HL-60 (cell line): ENCODE results near the gene CENPX.

ENCODE experiments used
- DNase-seq, 2 experiments: peaks; one replicate each; pipeline ENCODE4 v3.0.0-alpha.2; 2010 to 2020; ENCODE audit warnings: low read depth in 1 of 2, low spot score in 1 of 2
- H3K27ac ChIP-seq: fragments of 250-450 bp; sonication (Bioruptor Pico); replicated peaks from 2 replicates; pipeline ENCODE4 v1.5.1; 2020; ENCODE audit warnings: mild to moderate bottlenecking, moderate library complexity
- H3K27me3 ChIP-seq: fragments of 250-450 bp; sonication (Bioruptor Pico); 2 replicates; pipeline ENCODE4 v1.5.1; 2021; ENCODE audit warnings: mild to moderate bottlenecking, moderate library complexity; ENCODE audit not compliant: insufficient read depth, poor library complexity, severe bottlenecking
- H3K4me3 ChIP-seq: replicated peaks from 2 replicates; pipeline ENCODE4 v1.5.1; 2011; ENCODE audit warnings: mild to moderate bottlenecking, control low read depth, low read length; ENCODE audit not compliant: insufficient read depth
- GABPA ChIP-seq: IDR thresholded peaks from 2 replicates; pipeline ENCODE4 v1.6.1; 2012; ENCODE audit warnings: low read depth
- POLR2AphosphoS5 ChIP-seq: IDR thresholded peaks from 2 replicates; pipeline ENCODE4 v1.6.1; 2012; ENCODE audit warnings: low read depth
- SPI1 ChIP-seq: IDR thresholded peaks from 2 replicates; pipeline ENCODE4 v1.6.1; 2012; ENCODE audit warnings: low read depth, mild to moderate bottlenecking, borderline replicate concordance
- TF ChIP-seq, protein P1 (sequence below): IDR thresholded peaks from 2 replicates; pipeline ENCODE4 v1.6.1; 2012; ENCODE audit warnings: low read depth; ENCODE audit not compliant: insufficient replicate concordance
- TF ChIP-seq, protein P2 (sequence below): IDR thresholded peaks from one replicate; pipeline ENCODE4 v1.5.1; 2011; ENCODE audit warnings: low read length, control low read depth, inconsistent platforms; ENCODE audit not compliant: insufficient read depth

Gene CENPX

DNA sequence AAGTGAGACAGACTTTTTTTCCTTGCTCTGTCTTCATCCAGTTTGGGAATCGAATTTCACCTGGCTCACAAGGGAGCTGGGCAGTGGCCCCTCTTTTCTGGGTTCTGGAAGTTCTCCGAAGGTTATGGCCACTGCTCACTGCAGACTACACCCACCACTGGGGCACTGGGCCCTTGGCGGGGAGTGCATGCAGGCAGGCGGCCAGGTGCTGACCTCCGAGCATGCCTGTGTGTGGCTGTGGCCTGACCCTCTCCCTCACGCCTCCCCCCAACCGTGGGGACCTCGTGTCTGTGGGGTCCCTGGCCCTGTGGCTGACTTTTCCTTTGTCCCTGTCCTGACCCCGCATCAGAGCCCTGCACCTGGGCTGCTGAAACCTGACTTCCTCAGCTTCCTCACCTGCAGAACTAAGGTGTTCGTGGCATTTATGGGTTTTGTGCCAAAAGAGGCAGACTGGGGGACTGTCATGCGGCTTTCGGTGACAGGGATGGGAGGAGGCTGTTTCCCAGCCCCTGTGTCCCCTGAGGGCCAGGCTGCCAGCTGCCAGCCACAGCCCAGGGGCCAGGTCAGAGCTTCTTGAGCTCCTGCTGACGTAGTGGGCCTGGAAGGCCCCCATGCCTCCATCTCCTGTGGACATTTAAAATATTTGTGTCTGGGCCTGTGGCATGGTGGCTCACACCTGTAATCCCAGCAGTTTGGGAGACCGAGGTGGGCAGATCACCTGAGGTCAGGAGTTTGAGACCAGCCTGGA lies 23.8 kb downstream of the CENPX start:
- DNase-seq = no peak
- no peak for TF ChIP-seq GABPA
- Histone ChIP-seq H3K27ac (no peak overlapping the region), H3K27me3 (no peaks in the 10 kb centered on the region), H3K4me3 (no peak overlapping the region)

DNA sequence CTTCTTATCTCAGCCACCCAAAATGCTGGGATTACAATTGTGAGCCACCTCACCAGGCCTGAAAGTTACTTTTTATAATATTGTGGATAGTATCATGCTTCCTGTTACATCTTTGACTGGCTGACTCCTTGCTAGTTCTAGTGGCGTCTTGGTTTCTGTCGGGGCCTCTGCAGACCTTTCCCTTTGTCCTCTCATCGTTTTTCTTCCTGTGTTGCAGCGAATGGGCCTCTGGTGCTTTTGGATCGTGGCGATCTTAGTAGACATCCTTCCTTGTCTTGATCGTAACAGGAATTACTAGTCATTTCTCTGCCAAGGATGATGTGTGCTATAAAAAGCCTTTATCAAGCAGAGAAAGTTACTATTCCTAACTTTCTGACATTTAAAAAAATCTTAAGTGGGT lies 24.5 kb downstream of the CENPX start:
- no peak for TF ChIP-seq POLR2AphosphoS5
- TF ChIP-seq, protein P1, sequence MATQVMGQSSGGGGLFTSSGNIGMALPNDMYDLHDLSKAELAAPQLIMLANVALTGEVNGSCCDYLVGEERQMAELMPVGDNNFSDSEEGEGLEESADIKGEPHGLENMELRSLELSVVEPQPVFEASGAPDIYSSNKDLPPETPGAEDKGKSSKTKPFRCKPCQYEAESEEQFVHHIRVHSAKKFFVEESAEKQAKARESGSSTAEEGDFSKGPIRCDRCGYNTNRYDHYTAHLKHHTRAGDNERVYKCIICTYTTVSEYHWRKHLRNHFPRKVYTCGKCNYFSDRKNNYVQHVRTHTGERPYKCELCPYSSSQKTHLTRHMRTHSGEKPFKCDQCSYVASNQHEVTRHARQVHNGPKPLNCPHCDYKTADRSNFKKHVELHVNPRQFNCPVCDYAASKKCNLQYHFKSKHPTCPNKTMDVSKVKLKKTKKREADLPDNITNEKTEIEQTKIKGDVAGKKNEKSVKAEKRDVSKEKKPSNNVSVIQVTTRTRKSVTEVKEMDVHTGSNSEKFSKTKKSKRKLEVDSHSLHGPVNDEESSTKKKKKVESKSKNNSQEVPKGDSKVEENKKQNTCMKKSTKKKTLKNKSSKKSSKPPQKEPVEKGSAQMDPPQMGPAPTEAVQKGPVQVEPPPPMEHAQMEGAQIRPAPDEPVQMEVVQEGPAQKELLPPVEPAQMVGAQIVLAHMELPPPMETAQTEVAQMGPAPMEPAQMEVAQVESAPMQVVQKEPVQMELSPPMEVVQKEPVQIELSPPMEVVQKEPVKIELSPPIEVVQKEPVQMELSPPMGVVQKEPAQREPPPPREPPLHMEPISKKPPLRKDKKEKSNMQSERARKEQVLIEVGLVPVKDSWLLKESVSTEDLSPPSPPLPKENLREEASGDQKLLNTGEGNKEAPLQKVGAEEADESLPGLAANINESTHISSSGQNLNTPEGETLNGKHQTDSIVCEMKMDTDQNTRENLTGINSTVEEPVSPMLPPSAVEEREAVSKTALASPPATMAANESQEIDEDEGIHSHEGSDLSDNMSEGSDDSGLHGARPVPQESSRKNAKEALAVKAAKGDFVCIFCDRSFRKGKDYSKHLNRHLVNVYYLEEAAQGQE = no peak
- no peak for TF ChIP-seq GABPA
- TF ChIP-seq SPI1 = no peak
- TF ChIP-seq, protein P2, sequence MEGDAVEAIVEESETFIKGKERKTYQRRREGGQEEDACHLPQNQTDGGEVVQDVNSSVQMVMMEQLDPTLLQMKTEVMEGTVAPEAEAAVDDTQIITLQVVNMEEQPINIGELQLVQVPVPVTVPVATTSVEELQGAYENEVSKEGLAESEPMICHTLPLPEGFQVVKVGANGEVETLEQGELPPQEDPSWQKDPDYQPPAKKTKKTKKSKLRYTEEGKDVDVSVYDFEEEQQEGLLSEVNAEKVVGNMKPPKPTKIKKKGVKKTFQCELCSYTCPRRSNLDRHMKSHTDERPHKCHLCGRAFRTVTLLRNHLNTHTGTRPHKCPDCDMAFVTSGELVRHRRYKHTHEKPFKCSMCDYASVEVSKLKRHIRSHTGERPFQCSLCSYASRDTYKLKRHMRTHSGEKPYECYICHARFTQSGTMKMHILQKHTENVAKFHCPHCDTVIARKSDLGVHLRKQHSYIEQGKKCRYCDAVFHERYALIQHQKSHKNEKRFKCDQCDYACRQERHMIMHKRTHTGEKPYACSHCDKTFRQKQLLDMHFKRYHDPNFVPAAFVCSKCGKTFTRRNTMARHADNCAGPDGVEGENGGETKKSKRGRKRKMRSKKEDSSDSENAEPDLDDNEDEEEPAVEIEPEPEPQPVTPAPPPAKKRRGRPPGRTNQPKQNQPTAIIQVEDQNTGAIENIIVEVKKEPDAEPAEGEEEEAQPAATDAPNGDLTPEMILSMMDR = no peak
- H3K27me3 ChIP-seq = no peaks in the 10 kb centered on the region
- DNase-seq = no peak
- H3K27ac ChIP-seq = no peak overlapping the region
- no peak overlapping the region for H3K4me3 ChIP-seq

DNA sequence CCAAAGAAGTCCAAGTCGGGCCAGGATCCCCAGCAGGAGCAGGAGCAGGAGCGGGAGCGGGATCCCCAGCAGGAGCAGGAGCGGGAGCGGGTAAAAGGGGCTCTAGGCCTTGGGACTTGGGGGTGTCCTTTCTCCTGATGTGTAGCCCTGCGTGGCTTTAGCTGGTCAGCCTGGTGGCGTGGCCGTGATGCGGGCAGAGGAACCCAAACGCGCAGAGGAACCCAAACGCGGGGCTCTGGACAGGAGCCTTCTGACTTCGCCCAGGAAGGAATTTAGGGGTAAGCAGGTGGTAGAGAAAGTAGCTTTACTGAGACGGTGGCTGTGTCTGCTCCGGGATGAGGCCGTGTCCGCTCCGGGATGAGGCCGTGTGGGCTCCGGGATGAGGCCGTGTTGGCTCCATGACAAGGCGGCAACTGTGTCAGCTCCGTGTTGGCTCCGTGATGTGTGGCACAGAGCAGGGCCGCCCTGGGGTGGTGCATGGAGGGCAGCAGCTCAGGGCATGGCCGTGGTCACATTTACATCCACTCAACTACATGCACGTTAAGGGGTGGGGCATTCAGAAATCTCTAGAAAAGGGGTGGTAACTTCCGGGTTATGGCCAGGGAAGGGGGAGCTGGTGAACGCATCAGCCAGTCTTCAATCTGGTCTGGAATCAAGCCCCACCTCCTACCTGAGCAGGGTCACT lies 25.8 kb downstream of the CENPX start:
- no peak overlapping the region for H3K4me3 ChIP-seq
- no peaks in the 10 kb centered on the region for H3K27me3 ChIP-seq
- H3K27ac ChIP-seq = no peak overlapping the region
- DNase-seq = no peak
- TF ChIP-seq POLR2AphosphoS5 (no peak), GABPA (no peak), SPI1 (no peak)
- TF ChIP-seq, protein P1 = no peak
- TF ChIP-seq, protein P2 = no peak

DNA sequence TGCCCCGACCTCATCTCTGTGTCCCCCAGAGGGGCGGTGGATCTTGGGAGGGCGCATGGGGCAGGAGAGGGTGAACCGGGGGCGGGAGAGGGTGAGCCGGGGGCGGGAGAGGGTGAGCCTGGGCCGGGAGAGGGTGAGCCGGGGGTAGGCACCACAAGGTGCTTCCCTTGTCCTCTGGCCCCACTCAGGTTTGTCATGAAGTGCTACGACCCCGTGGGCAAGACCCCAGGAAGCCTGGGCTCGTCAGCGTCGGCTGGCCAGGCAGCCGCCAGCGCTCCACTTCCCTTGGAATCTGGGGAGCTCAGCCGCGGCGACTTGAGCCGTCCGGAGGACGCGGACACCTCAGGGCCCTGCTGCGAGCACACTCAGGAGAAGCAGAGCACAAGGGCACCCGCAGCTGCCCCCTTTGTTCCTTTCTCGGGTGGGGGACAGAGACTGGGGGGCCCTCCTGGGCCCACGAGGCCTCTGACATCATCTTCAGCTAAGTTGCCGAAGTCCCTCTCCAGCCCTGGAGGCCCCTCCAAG lies 26.4 kb downstream of the CENPX start:
- H3K27ac ChIP-seq = no peak overlapping the region
- no peak for DNase-seq
- H3K4me3 ChIP-seq = no peak overlapping the region
- no peaks in the 10 kb centered on the region for H3K27me3 ChIP-seq
- no peak for TF ChIP-seq SPI1
- TF ChIP-seq, protein P2 = no peak
- no peak for TF ChIP-seq POLR2AphosphoS5
- no peak for TF ChIP-seq GABPA
- TF ChIP-seq, protein P1 = no peak
